ENCODE data around the gene E2F4.

GRCh38 chr16:67170949-67171649 is 20.9 kb upstream of the E2F4 start:
- no peak for TF ChIP-seq CTCF (IDR thresholded peaks at IDR 0.05; ENCODE audit: insufficient read depth, low read length, poor library complexity, severe bottlenecking)
- TF ChIP-seq EZH2phosphoT487 (conservative IDR thresholded peaks at IDR 0.05; ENCODE audit: low read length): no peak

Data from SU-DHL-6 (cell line).